Superior temporal gyrus (tissue), 1 donor: ENCODE results near the gene ZNF202.
"Not testable (repeated sequence)": the region's sequence is repeated elsewhere in the genome, so short reads cannot be mapped to it uniquely, and the experiment has no call there.

ENCODE experiments used
- DNase-seq: peaks from one replicate; pipeline ENCODE4 v3.0.0-alpha.2; 2016; ENCODE audit errors: extremely low spot score

Gene ZNF202

DNA sequence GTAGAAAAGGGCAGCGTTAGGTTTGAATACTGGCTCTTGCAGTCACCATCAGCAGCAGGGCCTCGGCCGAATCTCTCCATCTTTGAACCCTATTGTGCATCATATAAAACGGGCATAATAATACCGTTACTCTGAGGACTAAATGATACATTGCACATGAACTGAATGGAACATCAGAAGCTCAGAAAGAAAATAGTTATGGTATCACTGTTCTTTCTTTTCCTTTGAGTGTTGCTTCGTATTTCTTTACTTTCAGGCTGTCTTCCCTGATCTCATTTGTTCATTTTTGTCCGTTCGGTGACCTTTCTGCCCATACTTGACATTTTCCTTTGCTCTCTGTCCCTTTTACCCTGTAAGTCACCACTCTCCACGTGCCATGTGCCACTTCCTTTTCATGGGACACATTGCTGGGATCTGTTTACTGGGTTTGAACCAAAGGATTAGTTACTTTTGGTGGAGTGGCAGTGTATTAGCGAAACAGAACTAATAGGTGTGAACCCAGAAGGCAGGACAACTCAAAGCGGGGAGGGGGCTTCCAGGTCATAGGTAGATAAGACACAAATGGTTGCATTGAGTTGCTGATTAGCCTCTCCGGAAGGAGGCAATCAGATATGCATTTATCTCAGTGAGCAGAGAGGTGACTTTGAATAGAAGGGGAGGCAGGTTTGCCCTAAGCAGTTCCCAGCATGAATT lies 717 bp upstream of the ZNF202 start:
- peak; percentile 50 for DNase-seq

DNA sequence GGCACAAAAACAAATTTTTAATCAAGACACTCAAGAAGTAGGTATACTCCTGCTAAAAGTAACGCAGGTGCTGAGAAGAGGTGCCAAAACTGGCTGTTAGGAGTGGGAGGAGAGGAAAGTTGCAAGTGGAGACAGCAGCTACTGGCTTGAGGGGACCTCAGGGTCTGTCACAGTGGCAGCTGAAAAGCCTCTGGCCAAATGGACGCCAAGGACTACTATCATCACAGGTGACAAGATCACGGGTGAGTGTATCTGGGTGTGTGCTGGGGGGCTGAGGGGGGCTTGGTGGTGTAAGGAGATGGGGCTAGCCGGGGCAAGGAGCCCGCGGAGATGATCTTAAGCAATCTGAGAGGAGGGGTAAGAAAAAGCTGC lies 687 bp downstream of the ZNF202 start:
- DNase-seq: no peak

DNA sequence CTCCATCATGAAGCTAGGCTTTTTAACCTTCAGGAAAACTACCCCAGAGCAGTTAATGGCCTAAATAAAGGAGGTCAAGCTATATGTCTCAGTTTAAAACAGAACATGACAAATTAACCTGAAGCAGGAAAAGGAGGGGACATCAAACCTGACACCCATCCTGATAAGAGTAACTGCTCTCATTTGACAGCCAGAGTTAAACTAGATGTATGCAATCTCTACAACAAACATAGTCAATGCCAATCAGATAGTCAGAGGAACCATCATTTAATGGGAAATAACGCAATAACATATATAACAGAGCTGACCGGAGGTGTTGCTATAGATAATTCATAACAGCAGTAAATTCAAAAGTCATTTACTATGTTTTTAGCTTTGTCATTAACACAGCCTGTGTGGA lies 3.1 kb downstream of the ZNF202 start:
- DNase-seq: no peak

DNA sequence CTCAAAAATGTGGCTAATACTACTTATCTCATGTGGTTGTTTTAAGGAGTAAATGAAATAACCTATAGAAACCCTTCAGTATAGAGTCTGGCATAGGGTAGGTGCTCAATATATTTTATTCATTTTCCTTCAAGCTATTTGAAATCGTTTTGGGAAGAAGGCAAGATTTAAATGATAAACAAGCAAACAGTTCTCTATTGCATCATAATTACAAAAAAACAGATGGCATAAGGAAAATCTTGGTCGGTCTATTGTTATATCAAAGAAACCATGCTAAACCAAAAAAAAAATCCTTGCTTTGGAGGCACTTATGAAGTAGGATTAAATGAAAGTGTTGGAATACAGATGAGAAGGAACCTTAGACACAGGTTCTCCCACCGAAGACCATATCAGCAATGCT lies 4.7 kb downstream of the ZNF202 start:
- no peak for DNase-seq

DNA sequence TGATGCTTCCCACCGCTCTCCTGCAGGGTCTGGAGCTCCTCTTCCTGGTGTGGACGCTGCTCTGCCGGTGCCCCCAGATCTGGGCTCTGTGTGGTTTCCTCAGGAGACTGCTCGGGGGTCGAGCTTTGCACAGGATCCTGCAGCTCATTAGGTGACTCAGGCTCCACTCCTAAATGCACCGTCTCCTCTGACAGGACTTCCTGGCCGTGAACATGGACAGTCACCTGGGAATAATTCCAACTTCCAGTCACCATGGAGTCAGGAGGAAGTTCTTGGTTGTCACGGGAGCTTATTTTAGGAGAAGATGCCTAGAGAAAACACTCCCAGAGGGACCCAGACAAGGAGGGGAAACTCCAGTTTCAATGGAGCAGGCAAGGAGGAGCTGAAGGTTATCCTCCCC lies 11.9 kb downstream of the ZNF202 start:
- no peak for DNase-seq

DNA sequence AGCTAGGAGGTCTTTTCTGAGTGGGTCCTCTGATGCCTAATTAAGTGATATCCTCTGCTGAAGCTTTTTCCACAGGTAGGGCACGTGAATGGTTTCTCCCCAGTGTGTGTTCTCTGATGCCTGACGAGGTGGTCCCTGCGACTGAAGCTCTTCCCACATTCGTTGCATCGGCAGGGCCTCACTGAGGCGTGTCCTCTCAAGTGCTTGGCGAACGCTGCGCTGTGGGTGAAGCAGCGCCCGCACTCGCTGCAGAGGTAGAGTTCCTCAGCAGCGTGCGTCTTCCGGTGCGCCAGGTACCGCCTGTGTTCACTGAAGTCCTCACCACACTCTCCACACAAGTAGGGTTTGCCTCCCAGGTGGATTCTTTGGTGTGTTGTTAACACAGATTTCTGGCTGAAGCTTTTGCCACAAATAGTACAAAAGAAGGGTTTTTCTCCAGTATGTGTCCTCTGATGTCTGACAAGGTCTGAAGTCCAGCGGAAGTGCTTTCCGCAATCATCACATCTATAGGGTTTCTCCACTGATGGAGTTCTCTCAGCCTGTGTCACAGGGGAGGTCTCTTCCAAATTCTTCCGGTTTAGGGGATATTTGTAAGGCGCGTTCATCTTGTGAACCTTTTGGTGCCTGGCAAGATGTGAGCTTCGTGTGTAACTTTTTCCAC lies 15.3 kb downstream of the ZNF202 start:
- DNase-seq: no peak

DNA sequence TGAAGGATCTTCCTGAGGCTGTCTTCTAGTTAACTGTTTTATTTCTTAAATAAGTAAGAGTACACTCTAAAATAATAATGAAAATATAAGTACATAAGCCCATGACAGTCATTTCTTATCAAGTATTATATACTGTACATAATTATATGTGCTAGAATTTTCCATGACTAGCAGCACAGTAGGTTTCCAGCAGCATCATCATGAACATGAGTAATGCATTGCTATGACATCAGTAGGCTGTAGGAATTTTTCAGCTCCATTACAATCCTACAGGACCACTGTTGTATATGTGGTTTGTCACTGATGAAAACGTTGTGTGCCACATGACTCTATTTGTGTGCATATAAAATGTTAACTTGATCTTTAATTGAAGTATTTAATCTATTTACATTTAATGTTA lies 22.0 kb downstream of the ZNF202 start:
- no peak for DNase-seq

DNA sequence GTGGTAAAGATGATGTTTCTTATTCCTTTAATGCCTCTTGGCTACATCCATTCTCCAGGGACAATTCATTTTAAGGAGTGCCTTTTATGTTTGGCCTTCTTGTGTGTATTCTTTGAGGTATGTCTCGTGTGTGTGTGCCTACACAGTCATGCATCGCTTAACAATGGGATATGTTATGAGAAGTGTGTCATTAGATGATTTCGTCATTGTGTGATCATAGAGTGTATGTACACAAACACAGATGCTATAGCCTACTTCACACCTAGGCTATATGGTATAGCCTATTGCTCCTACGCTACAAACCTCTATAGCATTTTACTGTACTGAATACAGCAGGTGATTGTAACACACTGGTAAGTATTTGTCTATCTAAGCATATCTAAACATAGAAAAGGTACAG lies 23.0 kb downstream of the ZNF202 start:
- DNase-seq: no peak

DNA sequence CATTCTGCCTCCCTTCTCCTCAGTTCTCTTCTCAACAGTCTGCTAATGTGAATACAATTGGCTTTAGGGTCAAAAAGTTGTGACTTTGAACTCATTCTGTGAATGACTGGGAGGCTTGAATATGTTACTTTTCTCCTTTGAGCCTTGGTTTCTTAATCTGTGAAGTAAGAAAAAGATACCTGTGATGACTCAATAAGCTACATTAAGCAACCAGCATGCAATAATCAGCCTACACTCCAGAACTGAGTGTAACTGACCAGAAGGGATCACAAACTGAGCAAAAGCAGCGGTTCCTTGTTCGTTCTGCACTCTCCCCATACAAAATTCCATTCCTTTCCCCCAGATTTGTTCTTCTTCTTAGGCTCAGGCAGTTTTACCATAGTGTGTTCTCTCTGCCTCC lies 23.4 kb downstream of the ZNF202 start:
- no peak for DNase-seq

DNA sequence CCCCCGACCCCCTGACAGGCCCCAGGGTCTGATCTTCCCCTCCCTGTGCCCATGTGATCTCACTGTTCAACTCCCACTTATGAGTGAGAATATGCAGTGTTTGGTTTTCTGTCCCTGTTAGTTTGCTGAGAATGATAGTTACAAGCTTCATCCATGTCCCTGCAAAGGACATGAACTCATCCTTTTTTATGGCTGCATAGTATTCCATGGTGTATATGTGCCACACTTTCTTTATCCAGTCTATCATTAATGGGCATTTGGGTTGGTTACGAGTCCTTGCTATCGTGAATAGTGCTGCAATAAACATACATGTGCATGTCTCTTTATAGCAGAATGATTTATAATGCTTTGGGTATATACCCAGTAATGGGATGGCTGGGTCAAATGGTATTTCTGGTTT lies 28.8 kb downstream of the ZNF202 start:
- not testable (repeated sequence) for DNase-seq

DNA sequence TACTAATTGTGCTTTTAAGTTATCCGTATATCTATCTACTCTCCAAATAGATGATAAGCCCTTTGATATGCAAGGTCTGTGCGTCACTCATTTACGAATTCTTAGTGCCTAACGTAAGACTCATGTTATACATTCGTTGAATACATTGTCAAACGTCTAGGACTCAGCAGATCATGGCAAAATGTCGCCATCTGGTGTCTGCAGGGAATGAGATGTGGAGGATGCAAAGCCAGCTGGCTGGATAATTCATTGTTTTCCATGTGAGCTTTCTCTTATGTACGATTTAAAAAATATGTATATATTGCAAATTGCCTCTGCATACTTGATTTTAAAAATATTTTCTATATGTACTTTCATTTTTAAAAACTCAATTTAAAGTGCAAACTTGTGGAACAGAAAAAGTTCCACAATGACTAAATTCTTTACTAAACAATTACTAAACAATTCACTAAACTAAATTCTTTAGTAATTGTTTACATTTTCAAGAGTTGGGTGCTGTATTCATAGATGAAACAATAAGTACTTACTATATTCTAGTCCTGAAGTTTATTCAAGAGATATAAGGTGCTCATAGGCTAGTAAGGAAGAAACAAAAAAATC lies 33.8 kb downstream of the ZNF202 start:
- peak; percentile 90 for DNase-seq

DNA sequence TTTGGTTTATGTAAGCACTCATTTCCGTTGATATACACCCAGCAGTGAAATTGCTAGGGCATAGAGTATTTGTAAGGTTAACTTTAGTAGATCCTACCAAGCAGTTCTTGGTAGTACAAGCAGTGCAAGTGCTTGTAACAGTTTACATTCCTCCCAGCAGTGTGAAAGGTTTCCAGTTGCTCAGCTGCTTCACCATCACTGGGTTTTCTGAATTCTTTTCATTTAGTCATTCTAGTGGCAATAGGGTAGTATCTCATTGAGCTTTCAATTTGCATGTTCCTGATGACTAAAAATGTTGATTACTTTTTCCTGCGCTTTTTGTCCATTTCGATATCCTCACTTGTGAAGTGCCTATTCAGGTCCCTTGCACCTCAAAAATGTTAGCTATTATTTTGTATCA lies 34.3 kb downstream of the ZNF202 start:
- no peak for DNase-seq

DNA sequence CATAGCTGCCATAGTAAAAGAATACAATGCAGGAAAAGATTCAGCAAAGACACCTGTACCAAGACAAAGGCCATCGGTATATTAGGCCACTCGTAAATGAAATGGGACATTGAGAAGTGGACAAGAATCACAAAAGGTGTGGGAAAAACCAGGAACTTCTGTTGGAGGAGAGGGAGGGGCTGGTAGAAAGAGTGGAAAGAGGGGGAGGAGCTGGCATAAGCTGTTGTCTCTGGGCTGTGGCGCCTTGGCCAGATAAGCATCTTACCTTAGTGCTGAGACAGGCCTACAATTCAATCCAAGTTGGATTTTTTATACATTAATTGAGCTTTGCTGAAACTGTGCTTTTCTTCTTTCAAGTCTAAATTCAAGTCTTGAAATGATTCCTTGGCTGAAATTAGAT lies 37.1 kb downstream of the ZNF202 start:
- DNase-seq: no peak

DNA sequence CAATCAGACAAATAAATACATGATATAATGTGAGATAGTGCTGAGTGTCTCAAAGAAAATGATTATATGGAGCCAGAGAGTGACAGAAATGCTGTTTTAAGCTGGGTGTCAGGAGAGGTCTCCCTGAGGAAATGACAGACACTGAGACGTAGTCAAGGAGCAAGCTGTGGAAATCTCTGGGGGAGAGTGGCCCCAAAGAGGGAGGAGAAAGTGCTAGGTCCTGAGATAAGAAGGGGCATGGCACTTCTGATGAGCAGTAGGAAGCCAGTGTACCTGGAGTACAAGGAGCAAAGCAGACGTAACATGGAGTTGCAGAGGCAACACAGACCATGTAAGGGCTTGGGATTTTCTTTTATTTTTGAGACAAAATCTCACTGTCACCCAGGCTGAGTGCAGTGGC lies 38.8 kb downstream of the ZNF202 start:
- no peak for DNase-seq

DNA sequence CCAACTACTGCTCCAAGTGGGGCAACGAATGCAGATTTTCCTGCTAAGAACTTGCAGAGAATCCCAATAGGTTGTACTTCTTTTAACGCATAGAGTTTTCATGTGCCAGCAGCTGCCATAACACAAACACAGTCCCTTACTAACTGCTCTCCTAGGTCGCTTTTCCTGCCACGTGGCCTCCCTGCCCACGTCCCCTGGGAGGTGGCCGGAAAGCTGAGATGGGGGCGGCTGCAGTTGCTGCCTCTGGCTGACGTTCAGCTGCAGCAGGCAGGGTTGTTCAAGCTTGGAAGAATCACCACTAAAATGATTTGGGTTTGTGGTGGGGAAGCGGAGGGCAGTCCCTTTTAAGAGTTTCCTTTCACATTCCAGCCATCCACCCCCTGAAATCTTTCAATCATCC lies 39.3 kb downstream of the ZNF202 start:
- no peak for DNase-seq

DNA sequence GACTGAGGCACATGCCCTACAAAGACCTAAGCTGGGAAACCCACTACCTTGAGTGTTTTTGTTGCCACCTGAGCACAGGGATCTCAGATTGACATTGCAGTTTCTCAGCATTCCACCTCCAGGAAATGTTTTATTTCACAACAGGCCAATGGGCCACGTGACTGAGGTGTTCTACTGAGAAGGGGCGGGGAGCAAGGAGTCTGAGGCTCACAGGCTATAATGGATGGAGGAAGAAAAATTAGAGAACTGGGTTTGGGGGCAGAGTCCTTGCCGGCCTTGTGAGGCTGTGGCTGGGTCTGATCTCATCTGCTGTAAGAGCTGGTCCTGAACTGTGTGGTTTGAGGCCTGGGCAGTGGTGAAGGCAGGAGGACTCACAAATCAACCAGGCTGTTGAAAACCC lies 40.7 kb downstream of the ZNF202 start:
- no peak for DNase-seq

DNA sequence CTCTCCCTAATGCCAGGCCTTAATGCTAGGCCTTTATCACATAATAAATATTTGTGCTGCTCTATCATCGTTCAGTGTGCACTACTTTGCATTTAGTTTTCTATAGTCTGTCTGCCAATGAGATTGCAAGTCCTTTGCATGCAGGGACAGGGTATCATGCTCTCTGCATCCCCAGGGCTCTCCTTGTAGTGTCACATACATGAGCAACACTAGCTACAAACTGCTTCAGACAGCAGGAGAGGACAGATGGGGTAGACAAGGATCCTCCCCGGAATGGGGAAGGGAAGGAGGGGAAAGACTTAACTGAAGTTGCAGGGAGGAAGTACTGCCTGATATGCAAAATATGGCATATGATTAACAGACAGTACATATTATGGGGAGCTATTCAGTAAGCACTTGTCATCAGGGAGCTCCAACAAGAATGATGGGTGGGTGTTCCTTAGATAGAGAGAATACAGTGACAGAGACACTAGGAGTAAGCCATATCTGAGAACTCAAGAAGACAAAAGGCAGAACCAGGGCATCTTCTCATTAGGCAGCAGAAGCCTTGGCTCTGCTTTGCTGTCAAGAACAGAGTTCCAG lies 42.8 kb downstream of the ZNF202 start:
- no peak for DNase-seq

DNA sequence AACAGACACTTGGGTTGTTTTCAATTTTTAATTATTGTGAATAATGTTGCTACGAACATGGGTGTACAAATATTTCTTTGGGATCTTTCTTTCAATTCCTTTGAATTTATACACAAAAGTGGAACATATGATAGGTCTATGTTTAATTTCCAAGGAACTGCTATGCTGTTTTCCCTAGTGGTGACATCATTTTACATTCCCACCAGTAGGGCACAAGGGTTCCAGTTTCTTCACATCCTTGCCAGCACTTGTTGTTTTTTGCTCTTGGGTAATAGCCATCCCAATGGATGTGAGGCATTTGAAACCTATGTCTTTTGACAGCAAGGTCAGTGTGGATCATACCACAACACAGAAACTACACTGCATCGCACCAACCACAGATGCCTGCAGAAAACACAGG lies 45.3 kb downstream of the ZNF202 start:
- DNase-seq: no peak

DNA sequence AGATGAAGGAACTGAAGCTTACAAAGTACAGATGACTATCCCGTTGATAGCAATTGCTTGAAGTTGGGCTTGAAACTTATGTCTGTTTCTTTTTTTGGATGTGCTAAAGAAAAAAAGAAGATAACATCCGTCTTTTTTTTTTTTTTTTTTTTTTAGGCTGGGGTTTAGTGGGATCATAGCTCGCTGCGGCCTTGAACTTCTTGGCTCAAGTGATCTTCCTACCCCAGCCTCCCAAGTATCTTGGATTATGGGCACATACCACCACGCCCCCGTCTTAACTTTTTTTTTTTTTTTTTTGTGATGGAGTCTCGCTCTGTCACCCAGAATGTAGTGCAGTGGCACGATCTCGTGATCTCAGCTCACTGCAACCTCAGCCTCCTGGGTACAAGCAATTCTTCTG lies 46.2 kb downstream of the ZNF202 start:
- DNase-seq: no peak

DNA sequence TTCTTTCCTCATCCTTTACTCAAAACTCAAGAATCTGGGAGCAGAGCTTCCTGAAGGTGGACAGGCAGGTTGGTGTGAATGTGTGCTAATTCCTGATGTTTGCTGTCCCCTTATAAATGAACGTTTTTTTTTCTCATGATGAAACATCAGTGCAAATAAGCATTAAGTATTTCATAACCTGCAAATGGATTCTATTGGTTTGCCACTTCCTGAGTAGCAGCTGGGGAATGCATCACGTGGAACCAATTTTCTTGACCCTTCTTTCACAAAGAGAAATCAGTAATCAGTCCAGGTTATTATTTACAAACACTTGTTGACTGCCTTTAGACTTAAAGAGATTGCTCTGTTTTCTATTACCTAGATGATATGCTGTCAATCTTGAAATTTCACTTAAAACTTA lies 46.9 kb downstream of the ZNF202 start:
- DNase-seq: no peak

DNA sequence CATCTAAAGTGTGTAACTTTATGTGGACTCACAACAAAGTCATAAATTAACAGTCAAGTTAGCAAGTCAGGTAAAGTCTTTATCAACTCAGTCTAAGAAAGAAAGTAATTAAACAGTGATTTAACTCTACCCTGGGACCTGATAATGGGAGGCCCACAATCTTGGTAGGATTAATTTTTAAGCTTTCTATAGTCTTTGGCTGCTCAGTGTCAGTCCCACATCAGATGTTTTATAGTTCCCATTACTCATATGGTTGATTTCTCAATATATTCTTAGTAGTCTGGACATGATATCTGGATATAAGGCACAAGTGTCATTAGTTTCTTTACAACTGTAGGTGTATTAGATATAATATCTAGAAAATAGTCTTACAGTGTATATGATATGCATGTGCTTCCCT lies 48.5 kb downstream of the ZNF202 start:
- DNase-seq: no peak

DNA sequence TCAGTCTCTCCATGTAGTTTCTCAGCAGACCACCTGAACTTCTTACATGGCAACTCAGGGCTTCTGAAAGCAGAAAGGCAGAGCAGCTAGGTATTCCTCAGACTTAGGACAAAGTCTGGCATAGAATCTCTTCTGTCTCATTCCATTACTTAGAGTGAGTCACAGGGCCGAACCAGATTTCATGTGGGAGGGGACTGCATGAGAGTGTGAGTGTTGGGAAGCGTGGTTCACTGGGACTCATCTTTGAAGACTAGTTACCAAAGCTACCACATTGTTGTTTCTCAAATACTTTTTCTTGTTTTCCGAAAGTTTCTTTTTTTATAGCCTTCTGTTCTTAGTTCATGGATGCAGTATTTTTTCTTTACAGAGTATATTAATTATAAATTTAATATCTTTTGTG lies 51.0 kb downstream of the ZNF202 start:
- peak; percentile 60 for DNase-seq

DNA sequence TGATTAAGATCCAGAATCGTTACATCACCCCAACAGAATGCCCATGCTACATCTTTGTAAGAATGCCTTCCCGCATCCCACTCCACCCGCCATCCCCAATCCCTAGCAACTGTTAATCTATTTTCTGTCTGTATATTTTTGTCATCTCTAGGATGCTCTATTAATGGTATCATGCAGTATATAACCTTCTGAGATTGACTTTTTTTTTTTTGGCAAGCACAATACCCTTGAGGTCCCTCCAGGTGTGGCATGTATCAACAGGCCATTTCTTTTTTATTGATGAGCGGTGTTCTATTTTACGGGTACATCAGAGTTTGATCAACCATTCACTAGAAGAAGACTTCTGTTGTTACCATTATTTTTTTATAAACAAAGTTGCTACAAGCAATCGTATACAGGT lies 56.9 kb downstream of the ZNF202 start:
- no peak for DNase-seq
